AG09309 (cell line): ENCODE measurements around the gene TRIOBP.

Experiments used
- DNase-seq: peaks from one replicate; pipeline ENCODE4 v3.0.0-alpha.2; 2010; ENCODE audit warnings: low read depth
- H3K4me3 ChIP-seq: 2 replicates; pipeline ENCODE4 v1.5.1; 2011; ENCODE audit warnings: mild to moderate bottlenecking, low read depth, low read length, moderate library complexity; ENCODE audit not compliant: control insufficient read depth
- CTCF ChIP-seq: IDR thresholded peaks from 2 replicates; pipeline ENCODE4 v1.5.1; 2011; ENCODE audit warnings: mild to moderate bottlenecking, low read depth, low read length, inconsistent platforms; ENCODE audit not compliant: insufficient read depth, control insufficient read depth; ENCODE audit errors: missing control alignments

The TRIOBP gene

GRCh38 chr22:37746366-37747079 lies 49.7 kb downstream of the TRIOBP start:
- no peak for TF ChIP-seq CTCF
- no peak for DNase-seq
- peak overlapping the region; percentile 73 for H3K4me3 ChIP-seq

GRCh38 chr22:37747080-37747714 lies 50.3 kb downstream of the TRIOBP start:
- H3K4me3 ChIP-seq: peak overlapping the region; percentile 73
- TF ChIP-seq CTCF: no peak
- no peak for DNase-seq

GRCh38 chr22:37747715-37748100 lies 50.9 kb downstream of the TRIOBP start:
- DNase-seq: no peak
- peak overlapping the region; percentile 73 for H3K4me3 ChIP-seq
- TF ChIP-seq CTCF: no peak

- no peak overlapping the region for H3K4me3 ChIP-seq
- DNase-seq: no peak
- no peak for TF ChIP-seq CTCF
Measured at GRCh38 chr22:37748659-37749058, 51.8 kb downstream of the TRIOBP start.

GRCh38 chr22:37749226-37749625 lies 52.4 kb downstream of the TRIOBP start:
- no peak overlapping the region for H3K4me3 ChIP-seq
- TF ChIP-seq CTCF: no peak
- no peak for DNase-seq

- no peak for TF ChIP-seq CTCF
- no peak overlapping the region for H3K4me3 ChIP-seq
Measured at GRCh38 chr22:37749831-37750595, 53.2 kb downstream of the TRIOBP start.

More at GRCh38 chr22:37749831-37750595, 53.2 kb downstream of the TRIOBP start:
- DNase-seq: no peak
